ENCODE measurements around the gene JSRP1. TPM values are rescaled to one million over a fixed set of nuclear protein-coding genes. Genes with fewer than 3 reads are reported as not detected.
A peak's percentile ranks its signal among the peaks of the same experiment; 100 is the strongest.

The JSRP1 gene
- total RNA-seq, 1 donor from 2014 or later: 0.42 TPM

- no peak for TF ChIP-seq CTCF (IDR thresholded peaks at IDR 0.05)
- Mint-ChIP-seq H3K9me3 (ENCODE audit: low read depth) (no peaks in the 10 kb centered on the region), H3K27me3 (ENCODE audit: low read depth) (no peaks in the 10 kb centered on the region), H3K4me1 (ENCODE audit: low read depth) (peaks cover 53% of the 10 kb centered on the region), H3K4me3 (ENCODE audit: unreplicated experiment) (peak overlapping the region; percentile 96), H3K36me3 (ENCODE audit: low read depth) (peaks cover 6% of the 10 kb centered on the region), H3K27ac (ENCODE audit: unreplicated experiment) (peak overlapping the region; percentile 95)
- no peak for DNase-seq (ENCODE audit: low spot score)
Observed at GRCh38 chr19:2240881-2241760, 15.1 kb downstream of the JSRP1 start.

GRCh38 chr19:2239771-2240770 lies 16.1 kb downstream of the JSRP1 start:
- Mint-ChIP-seq H3K27ac (ENCODE audit: unreplicated experiment) (peak overlapping the region; percentile 95), H3K4me3 (ENCODE audit: unreplicated experiment) (peak overlapping the region; percentile 96), H3K9me3 (ENCODE audit: low read depth) (no peaks in the 10 kb centered on the region), H3K36me3 (ENCODE audit: low read depth) (peaks cover 1% of the 10 kb centered on the region), H3K27me3 (ENCODE audit: low read depth) (no peaks in the 10 kb centered on the region), H3K4me1 (ENCODE audit: low read depth) (peaks cover 57% of the 10 kb centered on the region)
- TF ChIP-seq CTCF (IDR thresholded peaks at IDR 0.05): no peak
- no peak for DNase-seq (ENCODE audit: low spot score)

- H3K27me3 Mint-ChIP-seq (ENCODE audit: low read depth): no peaks in the 10 kb centered on the region
- TF ChIP-seq CTCF (IDR thresholded peaks at IDR 0.05): no peak
- peaks cover 1% of the 10 kb centered on the region for H3K36me3 Mint-ChIP-seq (ENCODE audit: low read depth)
- peaks cover 65% of the 10 kb centered on the region for H3K4me1 Mint-ChIP-seq (ENCODE audit: low read depth)
- H3K27ac Mint-ChIP-seq (ENCODE audit: unreplicated experiment): peak overlapping the region; percentile 95
- no peaks in the 10 kb centered on the region for H3K9me3 Mint-ChIP-seq (ENCODE audit: low read depth)
- DNase-seq (ENCODE audit: low spot score): no peak
- H3K4me3 Mint-ChIP-seq (ENCODE audit: unreplicated experiment): peak overlapping the region; percentile 96
Observed at GRCh38 chr19:2239173-2239572, 17.0 kb downstream of the JSRP1 start.

- H3K36me3 Mint-ChIP-seq (ENCODE audit: low read depth): peaks cover 3% of the 10 kb centered on the region
- peaks cover 68% of the 10 kb centered on the region for H3K4me1 Mint-ChIP-seq (ENCODE audit: low read depth)
Observed at GRCh38 chr19:2237869-2238153, 18.4 kb downstream of the JSRP1 start.

More at GRCh38 chr19:2237869-2238153, 18.4 kb downstream of the JSRP1 start:
- no peaks in the 10 kb centered on the region for H3K27me3 Mint-ChIP-seq (ENCODE audit: low read depth)
- H3K4me3 Mint-ChIP-seq (ENCODE audit: unreplicated experiment): peak overlapping the region; percentile 96
- peak overlapping the region; percentile 100 for H3K27ac Mint-ChIP-seq (ENCODE audit: unreplicated experiment)
- TF ChIP-seq CTCF (IDR thresholded peaks at IDR 0.05): no peak
- no peaks in the 10 kb centered on the region for H3K9me3 Mint-ChIP-seq (ENCODE audit: low read depth)
- DNase-seq (ENCODE audit: low spot score): no peak
